CD4-positive, alpha-beta T cell treated with Interleukin-6 at 100 ng/mL for 8 hours (primary cell): ENCODE measurements around the gene PXT1.
"Not testable (repeated sequence)": the region's sequence is repeated elsewhere in the genome, so short reads cannot be mapped to it uniquely, and the experiment has no call there.

Experiments
- DNase-seq: peaks from one replicate; pipeline ENCODE4 v3.0.0-alpha.2; 2020; ENCODE audit warnings: mixed read lengths, low spot score

The PXT1 gene

GRCh38 chr6:36368921-36369865 is 73.5 kb downstream of the PXT1 start:
- DNase-seq: no peak

GRCh38 chr6:36368421-36368820 is 74.2 kb downstream of the PXT1 start:
- no peak for DNase-seq

- DNase-seq: no peak
Observed at GRCh38 chr6:36367743-36368142, 74.9 kb downstream of the PXT1 start.

- DNase-seq: no peak
Observed at GRCh38 chr6:36364669-36365479, 77.8 kb downstream of the PXT1 start.

- not testable (repeated sequence) for DNase-seq
Observed at GRCh38 chr6:36364061-36364635, 78.5 kb downstream of the PXT1 start.

GRCh38 chr6:36363371-36363752 is 79.3 kb downstream of the PXT1 start:
- not testable (repeated sequence) for DNase-seq

GRCh38 chr6:36362551-36363370 is 79.9 kb downstream of the PXT1 start:
- DNase-seq: no peak

GRCh38 chr6:36361071-36361470 is 81.6 kb downstream of the PXT1 start:
- DNase-seq: no peak

GRCh38 chr6:36360241-36361054 is 82.2 kb downstream of the PXT1 start:
- peak; percentile 64 for DNase-seq

- no peak for DNase-seq
Observed at GRCh38 chr6:36358226-36358915, 84.3 kb downstream of the PXT1 start.

GRCh38 chr6:36357872-36358225 is 84.8 kb downstream of the PXT1 start:
- no peak for DNase-seq

GRCh38 chr6:36355819-36356218 is 86.8 kb downstream of the PXT1 start:
- no peak for DNase-seq

- DNase-seq: no peak
Observed at GRCh38 chr6:36353411-36353915, 89.2 kb downstream of the PXT1 start.

- DNase-seq: no peak
Observed at GRCh38 chr6:36352477-36353157, 90.0 kb downstream of the PXT1 start.

- no peak for DNase-seq
Observed at GRCh38 chr6:36350681-36351571, 91.7 kb downstream of the PXT1 start.

GRCh38 chr6:36350082-36350481 is 92.6 kb downstream of the PXT1 start:
- no peak for DNase-seq

GRCh38 chr6:36349240-36349639 is 93.4 kb downstream of the PXT1 start:
- no peak for DNase-seq

GRCh38 chr6:36347621-36348020 is 95.0 kb downstream of the PXT1 start:
- no peak for DNase-seq
